Smooth muscle cell (in vitro differentiated cells): ENCODE results near the gene SCUBE2. TPM values are rescaled to one million over a fixed set of nuclear protein-coding genes. Genes with fewer than 3 reads are reported as not detected.

Experiments used
- DNase-seq: peaks from one replicate; lab custom pipeline; 2025; ENCODE audit not compliant: unreplicated experiment; lab: John Stamatoyannopoulos, UW
- H2AFZ ChIP-seq: fragments of 200-600 bp; sonication (generic); 2 replicates; pipeline ENCODE4 v1.6.0; 2016; ENCODE audit warnings: antibody characterized with exemption, low read depth, mild to moderate bottlenecking
- H3F3A ChIP-seq: fragments of 200-600 bp; sonication (generic); 2 replicates; pipeline ENCODE4 v1.6.0; 2017; ENCODE audit warnings: antibody characterized with exemption, low read depth
- H3K27ac ChIP-seq: fragments of 200-600 bp; sonication (generic); 2 replicates; pipeline ENCODE4 v1.5.1; 2016; ENCODE audit warnings: low read depth, mild to moderate bottlenecking
- H3K27me3 ChIP-seq: fragments of 200-600 bp; sonication (generic); 2 replicates; pipeline ENCODE4 v1.6.1; 2016; ENCODE audit warnings: low read depth, mild to moderate bottlenecking
- H3K36me3 ChIP-seq: fragments of 200-600 bp; sonication (generic); 2 replicates; pipeline ENCODE4 v1.5.1; 2016; ENCODE audit warnings: low read depth
- H3K4me1 ChIP-seq: fragments of 200-600 bp; sonication (generic); 2 replicates; pipeline ENCODE4 v1.5.1; 2016; ENCODE audit warnings: low read depth
- H3K4me2 ChIP-seq: fragments of 200-600 bp; sonication (generic); 2 replicates; pipeline ENCODE4 v1.6.0; 2016; ENCODE audit warnings: mild to moderate bottlenecking
- H3K4me3 ChIP-seq: fragments of 200-600 bp; sonication (generic); 2 replicates; pipeline ENCODE4 v1.5.1; 2016; ENCODE audit warnings: mild to moderate bottlenecking
- H3K79me2 ChIP-seq: fragments of 200-600 bp; sonication (generic); 2 replicates; pipeline ENCODE4 v1.6.0; 2016; ENCODE audit warnings: low read depth, mild to moderate bottlenecking
- H3K9ac ChIP-seq: fragments of 200-600 bp; sonication (generic); 2 replicates; pipeline ENCODE4 v1.6.0; 2016; ENCODE audit warnings: low read depth
- H3K9me3 ChIP-seq: fragments of 200-600 bp; sonication (generic); replicated peaks from 2 replicates; pipeline ENCODE4 v1.5.1; 2016; ENCODE audit warnings: low read depth
- H4K20me1 ChIP-seq: fragments of 200-600 bp; sonication (generic); 2 replicates; pipeline ENCODE4 v1.6.0; 2016; ENCODE audit warnings: low read depth
- WGBS: methylation state at CpG from one replicate; pipeline ENCODE4 v1.1.7; 2016; ENCODE audit warnings: low lambda C conversion rate; 5-methylcytosine and 5-hydroxymethylcytosine counted together
- polyA plus RNA-seq: library from polyadenylated mRNA; unstranded; fragments of >200 nt; fragmentation: Nextera tagmentation; extraction: Ambion mirVana; gene quantifications from 2 replicates; pipeline ENCODE4 v1.2.1, GENCODE V29; 2016
- total RNA-seq: library from RNA; depleted of rRNA; stranded (reverse); fragments of >200 nt; gene quantifications from 2 replicates; pipeline ENCODE4 v1.2.3, GENCODE V29; 2014
- TF ChIP-seq, protein P1 (sequence below): fragments of 200-600 bp; sonication (generic); IDR thresholded peaks from 2 replicates; pipeline ENCODE4 v1.5.1; 2017; ENCODE audit warnings: borderline replicate concordance, mild to moderate bottlenecking, antibody characterized with exemption; ENCODE audit not compliant: insufficient read depth, poor library complexity, severe bottlenecking

The SCUBE2 gene
- total and polyA plus RNA-seq, 2 experiments from 2014 or later: 2.2 to 5.0 TPM

DNA sequence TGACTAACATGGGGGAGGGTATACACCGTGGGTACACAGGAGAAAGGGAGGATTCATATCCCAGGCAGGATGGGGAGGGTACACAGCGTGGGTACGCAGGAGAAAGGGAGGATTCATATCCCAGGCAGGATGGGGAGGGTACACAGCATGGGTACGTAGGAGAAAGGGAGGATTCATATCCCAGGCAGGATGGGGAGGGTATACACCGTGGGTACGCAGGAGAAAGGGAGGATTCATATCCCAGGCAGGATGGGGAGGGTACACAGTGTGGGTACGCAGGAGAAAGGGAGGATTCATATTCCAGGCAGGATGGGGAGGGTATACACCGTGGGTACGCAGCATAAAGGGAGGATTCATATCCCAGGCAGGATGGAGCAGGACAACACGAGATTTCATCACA, 51.0 kb downstream of the SCUBE2 start:
- no peaks in the 10 kb centered on the region for H4K20me1 ChIP-seq
- DNase-seq: no peak
- H3K27ac ChIP-seq: no peak overlapping the region
- no peak overlapping the region for H3K4me3 ChIP-seq
- H3K79me2 ChIP-seq: no peaks in the 10 kb centered on the region
- no peaks in the 10 kb centered on the region for H3K36me3 ChIP-seq
- TF ChIP-seq, protein P1, sequence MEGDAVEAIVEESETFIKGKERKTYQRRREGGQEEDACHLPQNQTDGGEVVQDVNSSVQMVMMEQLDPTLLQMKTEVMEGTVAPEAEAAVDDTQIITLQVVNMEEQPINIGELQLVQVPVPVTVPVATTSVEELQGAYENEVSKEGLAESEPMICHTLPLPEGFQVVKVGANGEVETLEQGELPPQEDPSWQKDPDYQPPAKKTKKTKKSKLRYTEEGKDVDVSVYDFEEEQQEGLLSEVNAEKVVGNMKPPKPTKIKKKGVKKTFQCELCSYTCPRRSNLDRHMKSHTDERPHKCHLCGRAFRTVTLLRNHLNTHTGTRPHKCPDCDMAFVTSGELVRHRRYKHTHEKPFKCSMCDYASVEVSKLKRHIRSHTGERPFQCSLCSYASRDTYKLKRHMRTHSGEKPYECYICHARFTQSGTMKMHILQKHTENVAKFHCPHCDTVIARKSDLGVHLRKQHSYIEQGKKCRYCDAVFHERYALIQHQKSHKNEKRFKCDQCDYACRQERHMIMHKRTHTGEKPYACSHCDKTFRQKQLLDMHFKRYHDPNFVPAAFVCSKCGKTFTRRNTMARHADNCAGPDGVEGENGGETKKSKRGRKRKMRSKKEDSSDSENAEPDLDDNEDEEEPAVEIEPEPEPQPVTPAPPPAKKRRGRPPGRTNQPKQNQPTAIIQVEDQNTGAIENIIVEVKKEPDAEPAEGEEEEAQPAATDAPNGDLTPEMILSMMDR: no peak
- H3K4me1 ChIP-seq: peaks cover 25% of the 10 kb centered on the region
- 88% methylated on average over 8 of the region's 10 CpGs for WGBS
- H3K27me3 ChIP-seq: peaks cover 4% of the 10 kb centered on the region
- H3F3A ChIP-seq: no peaks in the 10 kb centered on the region
- H3K9ac ChIP-seq: no peak overlapping the region
- H2AFZ ChIP-seq: no peak overlapping the region
- no peak overlapping the region for H3K4me2 ChIP-seq
- H3K9me3 ChIP-seq: no peaks in the 10 kb centered on the region

DNA sequence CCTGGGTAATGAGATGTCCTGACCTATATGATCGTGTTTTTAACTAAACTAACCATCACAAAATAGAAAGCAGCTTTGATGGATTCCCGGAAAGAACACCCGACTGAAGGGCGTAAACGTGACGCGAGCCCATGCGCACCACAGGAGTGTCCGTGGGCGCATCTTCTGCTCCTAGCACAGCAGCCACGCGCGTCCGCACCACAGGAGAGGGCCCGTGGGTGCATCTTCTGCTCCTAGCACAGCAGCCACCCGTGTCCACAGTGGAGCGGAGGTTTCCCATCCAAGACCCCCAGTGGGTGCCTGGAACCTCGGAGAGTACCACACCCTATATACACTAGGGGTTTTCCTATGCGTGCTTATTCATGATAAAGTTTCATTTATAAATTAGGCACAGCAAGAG, 51.5 kb downstream of the SCUBE2 start:
- Histone ChIP-seq H2AFZ (no peak overlapping the region), H3K4me2 (no peak overlapping the region), H3K27ac (no peak overlapping the region), H3K27me3 (peaks cover 4% of the 10 kb centered on the region), H3F3A (no peaks in the 10 kb centered on the region), H3K4me1 (peaks cover 28% of the 10 kb centered on the region), H3K9me3 (no peaks in the 10 kb centered on the region), H3K4me3 (no peak overlapping the region), H3K9ac (no peak overlapping the region), H3K36me3 (no peaks in the 10 kb centered on the region), H3K79me2 (no peaks in the 10 kb centered on the region), H4K20me1 (no peaks in the 10 kb centered on the region)
- TF ChIP-seq, protein P1: no peak
- DNase-seq: no peak
- 97% methylated on average over 19 of the region's 19 CpGs for WGBS

DNA sequence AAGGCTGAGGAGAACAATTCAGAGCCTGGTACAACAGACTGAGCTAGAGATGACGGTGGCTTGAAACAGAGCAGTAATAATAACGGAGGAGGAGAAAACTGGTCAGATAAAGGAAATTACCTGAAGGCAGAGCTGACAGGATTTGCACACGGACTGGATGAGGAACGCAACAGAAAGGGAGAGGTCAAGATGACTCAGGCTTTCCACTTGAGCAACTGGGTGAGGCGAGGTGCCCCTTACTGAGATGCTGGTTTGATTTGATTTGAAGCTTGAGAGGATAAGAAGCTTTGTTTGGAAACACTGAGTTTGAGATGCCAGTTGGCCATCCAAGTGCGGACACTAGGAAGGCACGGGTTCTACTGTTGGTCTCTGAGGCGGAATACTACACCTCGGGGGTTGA, 52.2 kb downstream of the SCUBE2 start:
- Histone ChIP-seq H3K36me3 (no peaks in the 10 kb centered on the region), H3K4me3 (no peak overlapping the region), H3K4me2 (no peak overlapping the region), H4K20me1 (no peaks in the 10 kb centered on the region), H3F3A (no peaks in the 10 kb centered on the region), H3K27me3 (peaks cover 4% of the 10 kb centered on the region), H3K9ac (no peak overlapping the region), H3K27ac (no peak overlapping the region), H3K79me2 (no peaks in the 10 kb centered on the region), H2AFZ (no peak overlapping the region), H3K9me3 (no peaks in the 10 kb centered on the region), H3K4me1 (peaks cover 28% of the 10 kb centered on the region)
- DNase-seq: no peak
- 93% methylated on average over 9 of the region's 9 CpGs for WGBS
- TF ChIP-seq, protein P1: no peak

DNA sequence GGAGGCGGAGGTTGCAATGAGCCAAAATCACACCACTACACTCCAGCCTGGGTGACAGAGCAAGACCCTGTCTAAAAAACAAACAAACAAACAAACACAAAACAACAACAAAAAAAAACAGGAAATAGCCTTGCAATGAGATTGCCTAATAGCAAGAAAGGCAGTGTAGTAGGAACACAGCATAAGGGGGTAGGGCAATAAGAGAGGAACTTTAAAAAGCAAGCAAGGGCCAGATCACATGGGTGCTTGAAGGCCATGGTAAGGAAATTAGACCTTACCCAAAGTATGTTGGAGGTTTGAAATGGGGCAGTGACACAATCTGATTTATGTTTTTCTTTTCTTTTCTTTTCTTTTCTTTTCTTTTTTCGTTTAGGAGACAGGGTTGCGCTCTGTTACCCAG, 52.9 kb downstream of the SCUBE2 start:
- WGBS: 94% methylated on average over 3 of the region's 3 CpGs
- Histone ChIP-seq H3K27me3 (peaks cover 4% of the 10 kb centered on the region), H3F3A (no peaks in the 10 kb centered on the region), H4K20me1 (no peaks in the 10 kb centered on the region), H3K79me2 (no peaks in the 10 kb centered on the region), H3K4me3 (no peak overlapping the region), H3K27ac (no peak overlapping the region), H3K9me3 (no peaks in the 10 kb centered on the region), H3K36me3 (no peaks in the 10 kb centered on the region), H3K9ac (no peak overlapping the region), H2AFZ (no peak overlapping the region), H3K4me1 (peaks cover 28% of the 10 kb centered on the region), H3K4me2 (no peak overlapping the region)
- no peak for DNase-seq
- TF ChIP-seq, protein P1: no peak
